NCI-H2171 (cell line): ENCODE data around the gene SLC15A1.

ENCODE experiments used
- DNase-seq: peaks from one replicate; lab custom pipeline; 2025; lab: John Stamatoyannopoulos, UW

Gene SLC15A1, protein sequence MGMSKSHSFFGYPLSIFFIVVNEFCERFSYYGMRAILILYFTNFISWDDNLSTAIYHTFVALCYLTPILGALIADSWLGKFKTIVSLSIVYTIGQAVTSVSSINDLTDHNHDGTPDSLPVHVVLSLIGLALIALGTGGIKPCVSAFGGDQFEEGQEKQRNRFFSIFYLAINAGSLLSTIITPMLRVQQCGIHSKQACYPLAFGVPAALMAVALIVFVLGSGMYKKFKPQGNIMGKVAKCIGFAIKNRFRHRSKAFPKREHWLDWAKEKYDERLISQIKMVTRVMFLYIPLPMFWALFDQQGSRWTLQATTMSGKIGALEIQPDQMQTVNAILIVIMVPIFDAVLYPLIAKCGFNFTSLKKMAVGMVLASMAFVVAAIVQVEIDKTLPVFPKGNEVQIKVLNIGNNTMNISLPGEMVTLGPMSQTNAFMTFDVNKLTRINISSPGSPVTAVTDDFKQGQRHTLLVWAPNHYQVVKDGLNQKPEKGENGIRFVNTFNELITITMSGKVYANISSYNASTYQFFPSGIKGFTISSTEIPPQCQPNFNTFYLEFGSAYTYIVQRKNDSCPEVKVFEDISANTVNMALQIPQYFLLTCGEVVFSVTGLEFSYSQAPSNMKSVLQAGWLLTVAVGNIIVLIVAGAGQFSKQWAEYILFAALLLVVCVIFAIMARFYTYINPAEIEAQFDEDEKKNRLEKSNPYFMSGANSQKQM

DNA sequence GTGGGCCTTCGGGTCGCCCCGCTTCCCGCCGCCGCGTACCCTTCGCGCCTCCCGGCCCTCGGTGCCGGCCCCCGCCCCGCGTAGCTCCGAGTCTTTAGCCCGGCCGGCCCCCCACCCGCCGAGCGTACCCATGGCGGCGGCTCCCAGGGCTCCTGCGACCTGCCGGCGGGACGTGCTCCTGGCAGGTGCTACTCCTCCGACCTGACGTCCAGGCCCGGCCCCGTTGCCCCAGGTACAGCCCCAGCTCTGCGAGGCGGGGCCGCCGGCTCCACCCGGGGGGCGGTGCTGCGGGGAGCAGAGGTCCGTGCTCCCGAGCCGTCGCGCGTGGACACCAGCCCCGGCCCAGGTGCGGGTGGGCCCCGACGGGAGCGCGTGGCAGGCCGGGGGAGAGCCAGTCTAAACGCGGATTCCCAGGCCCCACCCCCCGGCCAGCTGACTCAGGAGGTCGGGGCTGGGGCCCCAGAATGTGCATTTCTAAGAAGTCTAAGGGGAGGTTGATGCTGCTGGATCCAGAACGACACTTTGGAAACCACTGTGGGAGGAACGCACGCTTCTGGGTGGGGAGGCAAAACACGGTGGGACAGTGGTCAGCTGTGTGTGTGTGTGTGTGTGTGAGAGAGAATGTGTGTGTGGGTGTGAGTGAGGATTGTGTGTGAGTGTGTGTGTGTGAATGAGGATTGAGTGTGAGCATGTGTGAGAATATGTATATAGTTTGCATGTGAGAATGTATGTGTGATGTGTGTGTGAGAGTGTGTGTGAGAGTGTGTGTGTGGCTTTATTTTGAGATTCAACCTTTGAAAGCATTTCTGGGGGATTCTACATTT lies at the start of gene SLC15A1:
SLC15A1 (minus strand) TSS at position 206 of the 824 bp plus-strand sequence; CDS start at position 132, 74 bp downstream.
- no peak for DNase-seq

- no peak for DNase-seq
Observed at GRCh38 chr13:98801626-98802418, 49.4 kb upstream of the SLC15A1 start.

DNA sequence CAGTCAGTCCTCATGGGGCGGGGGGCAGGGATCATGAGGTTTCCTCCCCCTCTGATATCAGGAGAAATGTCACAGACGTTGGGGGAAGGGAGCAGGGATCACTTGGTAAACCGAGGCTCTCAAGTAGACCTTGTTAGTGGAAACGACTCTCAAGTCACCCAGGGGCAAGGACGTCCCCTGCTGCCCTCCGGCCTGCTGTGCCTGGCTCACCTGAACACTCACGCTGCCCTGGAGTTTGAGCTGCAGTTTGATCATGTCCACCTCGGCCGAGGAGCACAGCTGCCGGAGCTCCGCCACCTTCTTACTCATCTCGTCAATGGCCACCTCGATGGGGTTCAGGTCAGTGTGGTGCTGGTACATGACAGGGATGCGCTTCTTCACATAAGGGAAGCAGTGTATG lies 47.6 kb upstream of the SLC15A1 start:
- no peak for DNase-seq

GRCh38 chr13:98798849-98799645 lies 46.6 kb upstream of the SLC15A1 start:
- DNase-seq, result no peak

GRCh38 chr13:98797456-98797855 lies 45.0 kb upstream of the SLC15A1 start:
- DNase-seq, result no peak

- no peak for DNase-seq
Observed at GRCh38 chr13:98796798-98797197, 44.3 kb upstream of the SLC15A1 start.

GRCh38 chr13:98796191-98796590 lies 43.7 kb upstream of the SLC15A1 start:
- DNase-seq, result no peak

DNA sequence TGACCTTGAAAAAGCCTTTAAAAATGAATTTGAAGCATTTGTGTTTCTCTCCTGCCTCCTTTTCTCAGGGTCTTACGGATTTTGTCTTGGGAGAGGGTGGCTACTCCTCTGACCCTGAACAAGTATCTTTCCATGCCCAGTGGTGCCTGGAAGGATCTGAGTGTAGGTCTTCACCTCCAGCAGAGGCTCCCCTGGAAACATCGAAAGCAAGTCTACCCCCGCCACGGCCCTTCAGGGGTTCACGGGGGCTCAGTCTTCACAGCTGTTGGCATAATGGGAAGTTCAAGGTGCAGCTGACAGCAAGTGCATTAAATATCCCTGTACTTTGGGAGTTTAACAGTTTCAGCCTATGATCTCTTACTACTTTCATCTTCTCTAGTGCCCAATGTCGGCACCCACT lies 42.7 kb upstream of the SLC15A1 start:
- DNase-seq, result no peak

DNA sequence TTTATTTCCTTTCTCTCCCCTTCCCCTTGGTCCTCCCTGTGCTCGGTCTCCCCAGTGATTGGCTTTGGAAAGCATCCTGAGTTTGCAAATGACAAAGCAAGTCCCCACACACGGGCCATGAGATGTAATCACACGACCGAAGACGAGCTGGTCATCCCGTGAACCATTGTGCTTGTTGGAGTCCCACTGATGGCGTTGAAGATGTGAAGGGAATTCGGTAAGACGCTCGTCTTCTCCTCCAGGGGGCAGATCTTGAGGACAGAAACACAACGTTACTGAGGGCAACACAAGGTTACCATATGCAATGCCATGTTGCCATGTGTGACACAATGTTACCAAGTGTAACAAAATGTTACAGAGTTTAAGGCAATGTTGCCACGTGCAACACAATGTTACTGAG lies 42.0 kb upstream of the SLC15A1 start:
- no peak for DNase-seq

GRCh38 chr13:98792785-98793495 lies 40.5 kb upstream of the SLC15A1 start:
- no peak for DNase-seq

GRCh38 chr13:98792321-98792720 lies 39.8 kb upstream of the SLC15A1 start:
- DNase-seq, result no peak

DNA sequence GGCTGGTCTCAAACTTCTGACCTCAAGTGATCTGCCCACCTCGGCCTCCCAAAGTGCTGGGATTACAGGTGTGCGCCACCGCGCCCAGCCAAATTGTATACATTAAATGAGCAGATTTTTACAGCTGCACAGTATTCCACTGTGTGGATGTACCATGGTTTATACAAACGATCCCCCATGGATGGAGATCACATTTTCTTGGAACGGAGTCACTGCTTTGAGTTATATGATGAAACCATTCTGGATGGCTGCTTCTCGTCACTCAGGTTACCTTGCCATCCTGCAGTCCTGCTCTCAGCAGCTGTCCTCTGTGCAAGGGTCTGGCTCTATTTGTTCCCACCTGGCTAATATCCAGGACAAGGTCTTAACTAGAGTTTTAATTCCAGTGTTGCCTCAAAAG lies 39.1 kb upstream of the SLC15A1 start:
- no peak for DNase-seq

DNA sequence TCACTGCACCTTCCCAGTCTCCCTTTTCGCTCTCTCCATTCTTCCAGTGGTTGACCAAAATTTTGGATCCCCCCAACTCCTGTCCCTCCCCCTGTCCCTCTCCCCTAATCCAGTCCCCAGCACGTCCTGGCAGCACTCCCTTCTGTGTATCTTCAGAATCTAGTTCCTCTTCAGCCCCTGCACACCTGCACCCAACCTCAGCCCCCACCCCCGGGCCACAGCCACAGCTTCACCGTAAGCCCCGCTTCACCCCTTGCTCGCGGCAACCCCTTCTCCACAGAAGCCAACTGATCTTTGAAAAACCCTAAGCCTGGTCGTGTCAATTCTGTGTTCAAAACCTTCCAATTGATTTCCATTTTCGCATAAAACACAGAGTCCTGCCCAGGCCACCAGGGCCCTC lies 35.5 kb upstream of the SLC15A1 start:
- DNase-seq, result no peak

DNA sequence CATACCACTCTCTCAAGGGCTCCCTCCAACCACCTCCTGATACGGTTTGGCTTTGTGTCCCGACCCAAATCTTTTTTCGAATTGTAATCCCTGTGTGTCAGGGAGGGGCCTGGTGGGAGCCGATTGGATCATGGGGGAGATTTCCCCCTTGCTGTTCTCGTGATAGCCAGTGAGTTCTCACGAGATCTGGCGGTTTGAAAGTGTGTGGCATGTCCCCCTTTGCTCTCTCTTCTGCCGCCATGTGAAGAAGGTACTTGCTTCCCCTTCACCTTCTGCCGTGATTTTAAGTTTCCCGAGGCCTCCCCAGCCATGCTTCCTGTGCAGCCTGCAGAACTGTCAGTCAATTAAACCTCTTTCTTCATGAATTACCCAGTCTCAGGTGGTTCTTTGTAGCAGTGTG lies 34.7 kb upstream of the SLC15A1 start:
- DNase-seq, result no peak

DNA sequence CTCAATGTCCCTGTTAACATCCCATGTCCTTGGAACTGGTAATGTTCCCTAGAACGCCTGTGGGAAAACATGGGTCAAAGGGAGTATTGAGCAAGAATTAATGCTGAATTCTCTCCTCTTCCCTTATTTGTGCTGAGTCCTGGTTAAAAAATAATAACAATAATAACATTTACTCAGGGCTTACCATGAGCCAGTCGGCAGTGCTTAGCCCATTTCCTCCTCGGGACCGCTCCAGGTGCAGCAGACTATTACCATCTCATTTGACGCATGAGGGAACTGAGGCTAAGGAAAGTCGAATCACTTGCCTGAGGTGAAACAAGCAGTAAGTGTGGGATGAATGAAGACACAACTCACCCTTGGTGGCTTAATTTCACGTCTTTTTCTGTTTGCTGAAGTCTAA lies 33.6 kb upstream of the SLC15A1 start:
- no peak for DNase-seq

GRCh38 chr13:98785405-98785804 lies 32.9 kb upstream of the SLC15A1 start:
- no peak for DNase-seq

- no peak for DNase-seq
Observed at GRCh38 chr13:98784666-98785065, 32.2 kb upstream of the SLC15A1 start.

- no peak for DNase-seq
Observed at GRCh38 chr13:98783856-98784478, 31.5 kb upstream of the SLC15A1 start.

DNA sequence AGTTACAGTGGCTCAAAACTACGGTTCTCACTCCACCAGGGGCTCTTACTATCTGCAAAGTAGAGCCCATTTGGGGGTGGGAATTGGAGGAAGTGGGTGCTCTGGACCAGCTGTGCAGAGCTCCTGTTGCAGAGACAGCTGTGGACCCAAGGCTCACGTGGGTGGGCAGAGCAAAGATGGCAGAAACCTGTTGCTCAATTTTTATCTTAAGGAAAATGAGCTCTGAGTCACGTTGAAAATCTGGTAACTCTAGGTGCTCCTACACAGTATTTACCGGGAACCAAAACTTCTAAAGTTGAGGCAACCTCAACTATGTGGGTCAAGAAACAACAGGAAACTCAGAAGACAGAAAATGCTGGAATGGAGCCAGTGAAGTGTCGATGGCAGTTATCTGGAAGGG lies 30.2 kb upstream of the SLC15A1 start:
- no peak for DNase-seq

GRCh38 chr13:98781905-98782304 lies 29.4 kb upstream of the SLC15A1 start:
- no peak for DNase-seq
